AG09309 (cell line): ENCODE measurements around the gene RARS1.
A peak's percentile ranks its signal among the peaks of the same experiment; 100 is the strongest.

Source experiments
- DNase-seq: peaks from one replicate; pipeline ENCODE4 v3.0.0-alpha.2; 2010; ENCODE audit warnings: low read depth
- H3K4me3 ChIP-seq: 2 replicates; pipeline ENCODE4 v1.5.1; 2011; ENCODE audit warnings: mild to moderate bottlenecking, low read depth, low read length, moderate library complexity; ENCODE audit not compliant: control insufficient read depth
- CTCF ChIP-seq: IDR thresholded peaks from 2 replicates; pipeline ENCODE4 v1.5.1; 2011; ENCODE audit warnings: mild to moderate bottlenecking, low read depth, low read length, inconsistent platforms; ENCODE audit not compliant: insufficient read depth, control insufficient read depth; ENCODE audit errors: missing control alignments

The RARS1 gene

GRCh38 chr5:168464641-168465040, 21.6 kb upstream of the RARS1 start:
- DNase-seq = no peak
- no peak for TF ChIP-seq CTCF
- no peak overlapping the region for H3K4me3 ChIP-seq

GRCh38 chr5:168467755-168468330, 18.4 kb upstream of the RARS1 start:
- TF ChIP-seq CTCF = no peak
- H3K4me3 ChIP-seq = no peak overlapping the region
- DNase-seq = no peak

- DNase-seq = peak; percentile 41
These were observed 17.4 kb upstream of the RARS1 start for GRCh38 chr5:168468836-168469235.

GRCh38 chr5:168469816-168470215, 16.5 kb upstream of the RARS1 start:
- no peak for DNase-seq
- no peak overlapping the region for H3K4me3 ChIP-seq
- no peak for TF ChIP-seq CTCF

More at GRCh38 chr5:168468836-168469235, 17.4 kb upstream of the RARS1 start:
- TF ChIP-seq CTCF = no peak
- no peak overlapping the region for H3K4me3 ChIP-seq

GRCh38 chr5:168471785-168472184, 14.5 kb upstream of the RARS1 start:
- H3K4me3 ChIP-seq = no peak overlapping the region
- no peak for DNase-seq
- TF ChIP-seq CTCF = no peak

GRCh38 chr5:168472329-168472728, 13.9 kb upstream of the RARS1 start:
- DNase-seq = peak; percentile 92
- H3K4me3 ChIP-seq = no peak overlapping the region
- TF ChIP-seq CTCF = peak; percentile 41

- no peak for TF ChIP-seq CTCF
- DNase-seq = no peak
- no peak overlapping the region for H3K4me3 ChIP-seq
These were observed 12.0 kb upstream of the RARS1 start for GRCh38 chr5:168474319-168474718.
